Measurements from ENCODE around the gene C1orf116.
"Not testable (repeated sequence)": the region's sequence is repeated elsewhere in the genome, so short reads cannot be mapped to it uniquely, and the experiment has no call there.

C1orf116 gene

DNA sequence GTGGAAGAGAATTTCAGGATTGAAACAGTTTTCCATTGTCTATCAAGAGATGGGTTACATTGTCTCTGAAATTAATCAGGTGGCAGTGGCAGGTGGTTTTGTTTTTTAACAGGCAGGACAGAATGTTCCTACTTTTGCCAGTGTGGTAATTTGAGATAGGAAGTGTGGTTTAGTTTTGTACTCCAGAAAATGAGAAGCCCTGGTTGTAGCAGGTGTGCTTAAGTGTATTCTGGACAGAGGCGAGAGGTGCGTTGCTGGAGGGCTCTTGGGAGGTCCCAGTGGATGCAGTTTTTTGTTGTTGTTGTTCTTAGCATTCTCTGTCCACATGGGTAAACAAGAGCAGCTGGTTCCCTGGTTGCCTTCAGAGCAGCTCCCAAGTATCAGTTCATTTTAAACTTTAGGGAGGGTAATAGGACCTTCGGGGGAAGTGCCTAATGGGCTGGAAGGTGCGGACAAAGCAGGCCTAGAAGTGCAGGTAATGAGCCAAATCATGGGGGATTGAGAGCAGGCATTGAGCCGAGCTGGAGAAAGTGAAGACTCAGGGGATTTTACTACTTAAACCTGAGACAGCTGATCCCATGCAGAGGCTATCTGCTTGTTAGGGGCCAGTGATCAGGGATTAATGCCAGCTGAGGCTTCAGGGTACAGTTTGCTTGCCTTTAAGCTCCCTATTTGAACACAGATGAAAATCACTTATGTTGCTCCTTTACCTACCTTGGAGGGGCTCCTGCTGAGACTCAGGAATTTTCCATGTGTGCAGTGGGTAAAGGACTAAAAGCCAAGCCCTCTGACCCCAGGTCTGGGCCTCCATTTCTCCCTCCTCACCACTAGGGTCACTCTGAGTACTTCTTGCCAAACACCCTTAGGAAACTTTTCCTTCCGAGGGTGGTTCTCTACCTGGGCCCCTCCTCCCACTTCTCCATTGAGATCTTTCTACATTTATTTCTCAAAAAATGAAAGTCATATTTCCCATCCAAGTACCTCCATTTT, 26.6 kb upstream of the C1orf116 start:
- no peak for DNase-seq (ENCODE audit: low read depth)

DNA sequence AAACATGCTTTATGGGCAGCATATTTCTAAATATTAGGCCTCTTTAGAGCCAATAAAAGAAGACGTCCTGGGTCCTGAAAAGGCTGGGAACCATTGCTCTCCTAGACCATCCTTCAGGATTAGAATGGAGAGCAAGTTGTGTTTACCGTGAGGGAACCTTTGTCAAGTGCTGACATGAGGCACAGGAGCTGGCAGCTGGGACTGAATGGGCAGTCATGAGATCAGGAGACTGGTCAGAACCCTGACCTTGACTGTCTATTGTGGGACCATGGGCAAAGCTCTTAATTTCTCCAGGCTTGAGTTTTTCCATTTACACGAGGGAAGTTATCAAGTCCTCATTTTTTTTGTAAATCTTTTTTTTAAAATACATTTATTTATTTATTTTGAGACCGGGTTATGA, 25.7 kb upstream of the C1orf116 start:
- no peak for DNase-seq (ENCODE audit: low read depth)

- DNase-seq (ENCODE audit: low read depth), result no peak
Observed at GRCh38 chr1:207056673-207057072, 24.1 kb upstream of the C1orf116 start.

DNA sequence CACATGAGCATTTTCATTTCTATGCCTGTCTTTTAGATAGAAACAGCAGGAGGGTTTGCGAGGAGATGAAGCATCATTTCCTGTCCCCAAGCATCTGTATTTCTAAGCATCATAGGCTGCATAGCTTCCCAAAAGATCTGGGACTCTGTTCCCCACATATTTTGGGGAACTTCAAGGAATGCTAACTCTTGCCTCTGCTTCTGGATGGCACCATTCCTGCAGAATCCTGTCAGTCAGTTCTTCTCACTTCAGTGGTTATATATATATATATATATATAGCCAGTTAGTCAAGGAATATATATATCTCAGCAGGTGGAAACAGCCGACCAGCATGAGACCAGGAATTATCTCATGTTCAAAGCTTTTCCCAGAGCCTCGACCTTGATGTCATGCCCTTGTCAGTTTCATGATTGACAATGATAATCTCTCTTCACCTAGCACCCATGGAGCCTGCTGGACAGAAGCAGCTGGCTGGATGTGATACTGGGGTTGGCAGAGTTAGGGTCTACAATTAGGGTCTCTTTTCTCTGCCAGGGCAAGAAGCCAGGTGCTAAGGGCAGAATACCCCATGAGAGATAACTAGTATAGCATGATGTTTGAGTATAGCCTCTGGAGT, 22.9 kb upstream of the C1orf116 start:
- no peak for DNase-seq (ENCODE audit: low read depth)

DNA sequence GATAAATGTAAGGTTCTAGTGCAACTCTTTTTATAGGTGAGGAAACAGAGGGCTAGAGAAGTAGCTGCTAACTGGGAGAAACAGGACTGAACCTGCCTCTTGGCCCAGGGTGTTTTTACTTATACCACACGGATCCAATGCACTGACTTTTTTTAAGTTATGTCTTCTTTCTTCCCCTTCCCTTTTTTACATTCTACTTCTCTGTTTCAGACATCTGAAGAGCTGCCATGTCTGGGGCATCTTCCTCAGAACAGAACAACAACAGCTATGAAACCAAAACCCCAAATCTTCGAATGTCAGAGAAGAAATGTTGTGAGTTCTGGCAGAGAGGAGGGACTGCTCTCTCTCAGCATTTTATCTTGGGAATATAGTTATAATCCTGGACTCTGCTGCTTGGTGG, 21.9 kb upstream of the C1orf116 start:
- no peak for DNase-seq (ENCODE audit: low read depth)

DNA sequence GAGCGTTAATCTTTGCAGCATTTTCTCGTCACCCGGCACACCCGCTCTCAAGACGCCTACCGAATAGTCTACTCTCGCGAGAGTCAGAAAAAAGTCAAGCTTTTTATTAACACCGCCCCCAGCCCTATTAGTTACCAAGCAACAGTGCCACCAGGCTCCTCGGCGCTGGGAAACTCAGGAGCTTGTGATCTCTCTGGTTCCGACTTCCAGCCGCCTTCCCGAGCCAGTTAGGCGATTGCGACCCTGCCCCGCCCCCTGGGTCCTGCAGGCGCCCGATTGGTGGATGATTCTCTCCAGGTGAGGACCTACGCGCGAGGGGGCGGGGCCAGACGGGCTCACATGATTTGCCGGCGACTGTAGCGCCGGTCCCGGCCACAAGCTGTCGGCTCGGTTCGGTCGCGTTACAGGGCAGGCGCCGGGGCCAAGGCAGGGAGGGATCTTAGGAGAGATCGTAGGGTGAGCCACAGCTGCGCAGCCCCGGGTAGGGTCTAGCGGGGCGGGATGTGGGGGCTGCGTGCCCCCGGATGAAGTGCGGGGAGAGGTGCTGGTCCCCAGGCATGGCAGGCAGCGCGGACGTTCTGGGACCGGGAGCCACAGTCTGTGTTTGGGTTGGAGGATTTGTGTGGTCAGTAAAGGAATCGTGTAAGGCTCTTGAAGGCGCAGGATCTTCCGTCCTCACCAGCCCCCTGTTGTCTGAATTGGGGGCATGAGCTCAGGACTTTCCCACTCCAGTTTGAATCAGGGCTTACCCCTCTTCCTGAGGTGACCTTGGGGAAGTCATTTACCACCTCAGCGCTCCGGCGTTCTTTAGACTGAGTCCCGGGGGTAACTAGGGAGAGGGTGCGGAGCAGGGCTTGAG, 20.6 kb upstream of the C1orf116 start, which contains the start of gene PFKFB2:
TSS of gene PFKFB2 (plus strand) at position 365 of the 859 bp plus-strand sequence. CDS start 1,443 bp downstream, outside the sequence.
- peak; percentile 89 for DNase-seq (ENCODE audit: low read depth)

DNA sequence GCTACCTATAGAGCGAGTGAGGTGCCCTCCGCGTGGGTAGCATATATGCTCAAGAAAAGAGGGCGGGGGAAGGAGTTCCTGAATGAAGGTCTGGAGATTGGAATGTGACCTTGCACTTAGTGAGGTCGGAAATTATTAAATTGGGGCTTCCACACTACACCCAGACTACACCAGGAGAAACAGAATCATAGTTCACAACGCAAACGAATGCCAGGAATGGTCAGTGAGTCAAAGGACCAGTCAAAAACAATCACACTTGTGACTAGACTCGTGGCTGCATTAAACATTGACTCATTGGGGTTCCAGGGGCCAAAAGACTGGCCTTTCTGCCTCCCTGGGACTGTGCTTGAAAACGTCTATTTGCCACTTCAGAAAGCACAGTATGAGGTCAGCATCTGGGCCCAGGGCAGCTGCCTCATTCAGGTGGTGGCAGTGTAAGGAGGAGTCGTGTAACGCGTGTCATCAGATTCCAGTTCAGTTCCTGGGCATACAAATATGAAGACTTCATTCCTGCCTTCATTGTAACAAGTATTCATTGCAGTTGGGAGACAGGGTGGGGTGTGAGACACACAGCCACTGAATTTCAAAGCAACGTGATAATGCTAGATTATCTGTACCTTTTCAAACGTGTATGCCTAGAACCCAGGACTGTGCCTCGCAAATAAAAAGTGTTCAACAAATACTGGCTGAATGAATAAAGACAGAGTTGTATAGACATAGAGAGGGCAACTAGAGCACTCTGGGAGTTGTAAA, 18.8 kb upstream of the C1orf116 start, which contains the start of gene YOD1:
TSS of gene YOD1 (minus strand) at position 18 of the 753 bp plus-strand sequence. CDS start 178 bp downstream, outside the sequence.
- DNase-seq (ENCODE audit: low read depth), result no peak

- DNase-seq (ENCODE audit: low read depth), result peak; percentile 84
Observed at GRCh38 chr1:207050480-207051190, 18.1 kb upstream of the C1orf116 start.

DNA sequence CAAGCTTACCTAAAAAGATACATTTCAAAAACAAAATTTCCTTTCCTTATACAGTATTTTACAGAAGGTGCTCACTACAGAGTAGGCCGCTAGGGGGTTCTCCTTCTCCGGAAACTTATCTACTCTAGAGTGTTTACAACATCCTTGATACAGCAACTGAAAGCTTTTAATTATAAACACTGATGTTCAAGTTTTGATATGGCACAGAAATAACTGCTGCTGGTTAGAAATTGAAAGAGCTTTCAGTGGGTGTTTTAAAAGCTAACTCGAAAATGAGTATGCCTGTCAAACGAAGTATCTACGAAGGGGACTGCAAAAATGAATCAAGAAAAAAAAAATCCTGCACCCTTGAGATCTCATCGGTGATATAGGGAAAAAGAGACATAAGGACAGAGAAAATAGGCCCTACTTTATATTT, 17.4 kb upstream of the C1orf116 start:
- peak; percentile 32 for DNase-seq (ENCODE audit: low read depth)

GRCh38 chr1:207049514-207049913, 17.0 kb upstream of the C1orf116 start:
- DNase-seq (ENCODE audit: low read depth), result no peak

GRCh38 chr1:207049054-207049453, 16.5 kb upstream of the C1orf116 start:
- DNase-seq (ENCODE audit: low read depth), result no peak

GRCh38 chr1:207048041-207048440, 15.5 kb upstream of the C1orf116 start:
- no peak for DNase-seq (ENCODE audit: low read depth)

DNA sequence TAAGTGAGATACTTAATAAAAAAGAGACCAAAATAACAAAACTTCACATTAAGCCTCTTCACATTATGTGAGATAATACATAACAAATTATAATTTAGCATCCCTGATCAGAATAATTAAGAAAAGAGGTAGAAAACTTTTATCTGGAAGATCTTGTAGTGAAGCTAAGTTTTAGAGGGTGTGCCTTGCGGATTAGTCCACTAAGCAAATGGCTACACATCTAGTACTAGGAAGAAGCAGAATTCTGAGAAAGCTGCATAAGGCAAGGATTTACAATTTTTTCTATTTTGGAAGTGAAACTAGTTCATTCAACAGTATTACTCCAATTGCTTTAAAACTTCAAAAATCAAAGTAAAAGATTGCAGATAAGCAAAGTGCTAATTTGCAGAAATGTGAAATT, 14.9 kb upstream of the C1orf116 start:
- DNase-seq (ENCODE audit: low read depth), result no peak

DNA sequence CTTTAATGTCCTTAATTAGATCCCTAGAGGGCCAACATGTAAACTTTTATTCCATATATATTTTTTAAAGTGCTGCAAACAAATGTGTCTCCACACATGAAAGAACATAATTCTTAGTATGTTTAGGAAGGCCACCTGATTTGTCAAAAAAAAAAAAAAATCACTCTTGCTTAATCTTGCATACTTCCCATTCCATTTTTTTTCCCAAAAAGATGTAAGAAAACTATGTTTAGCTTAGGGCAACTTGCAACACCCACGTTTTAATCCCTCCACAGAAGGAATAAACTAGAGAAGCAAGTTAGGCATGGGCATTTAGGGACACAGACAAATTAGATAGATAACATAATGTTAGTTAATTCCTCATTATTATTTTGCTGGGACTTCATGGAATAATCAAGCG, 12.9 kb upstream of the C1orf116 start:
- no peak for DNase-seq (ENCODE audit: low read depth)

GRCh38 chr1:207041397-207041796, 8.8 kb upstream of the C1orf116 start:
- not testable (repeated sequence) for DNase-seq (ENCODE audit: low read depth)

GRCh38 chr1:207040181-207040533, 7.6 kb upstream of the C1orf116 start:
- no peak for DNase-seq (ENCODE audit: low read depth)

DNA sequence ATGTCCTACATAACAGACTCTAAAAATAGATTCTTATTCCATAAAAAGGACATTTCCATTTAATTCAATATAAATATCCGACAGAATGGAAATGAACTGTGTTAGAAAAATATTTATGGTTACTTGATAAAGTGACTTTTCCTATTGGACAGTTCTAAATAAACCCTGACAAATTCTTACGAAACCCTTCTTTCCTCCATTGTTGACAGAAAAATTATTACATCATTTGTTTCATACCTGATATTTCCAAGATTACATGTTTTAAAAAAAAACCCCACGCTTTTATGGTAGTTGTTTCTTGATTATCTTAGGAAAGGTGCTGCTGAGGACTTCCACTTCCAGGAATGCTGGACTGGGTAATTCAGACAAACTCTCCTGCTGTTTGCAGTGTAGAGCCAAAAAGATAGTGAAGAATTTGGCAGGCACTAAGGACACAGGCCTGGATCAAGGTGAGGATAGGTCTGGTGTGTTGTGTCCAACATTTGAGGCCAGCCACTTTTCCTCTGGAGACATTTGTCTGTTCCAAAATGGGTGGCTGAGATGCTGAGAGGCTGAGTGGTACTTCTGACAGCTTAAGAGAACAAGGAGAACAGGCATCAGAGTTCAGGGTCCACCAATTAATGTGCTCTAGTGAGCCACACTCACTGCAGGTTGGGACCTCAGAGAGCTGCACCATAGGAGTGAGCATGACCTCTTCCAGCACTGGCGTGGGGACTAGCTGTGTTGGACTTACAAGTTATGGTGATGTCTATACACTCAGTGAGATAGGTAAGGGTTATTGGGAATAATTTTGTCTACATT, 7.0 kb upstream of the C1orf116 start:
- no peak for DNase-seq (ENCODE audit: low read depth)

GRCh38 chr1:207036865-207037264, 4.3 kb upstream of the C1orf116 start:
- DNase-seq (ENCODE audit: low read depth), result no peak

- DNase-seq (ENCODE audit: low read depth), result no peak
Observed at GRCh38 chr1:207035877-207036551, 3.5 kb upstream of the C1orf116 start.
